Ecto neural progenitor cell (in vitro differentiated cells): ENCODE results near the gene PRKCH.

Experiments used
- DNase-seq: peaks from one replicate; pipeline ENCODE4 v3.0.0-alpha.2; 2018; ENCODE audit warnings: low spot score

PRKCH gene

DNA sequence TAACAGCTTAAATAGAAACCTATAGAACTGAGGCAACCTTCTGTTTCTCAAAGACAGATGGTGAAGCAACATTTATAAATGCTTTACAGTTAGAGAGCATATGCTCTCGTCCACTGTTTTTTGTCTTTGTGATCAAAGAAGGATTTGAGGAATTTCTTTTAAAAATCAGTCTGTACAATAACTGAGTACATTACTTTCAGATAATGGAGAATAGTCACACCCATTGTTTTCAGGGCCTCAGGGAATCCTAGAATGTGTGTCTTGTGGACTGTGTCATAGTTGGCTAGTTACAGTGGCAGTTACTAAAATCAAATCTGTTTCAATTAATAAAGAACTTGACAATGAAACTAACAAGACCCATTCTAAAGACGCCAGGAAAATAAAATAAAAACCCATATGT, 107.9 kb downstream of the PRKCH start:
- DNase-seq: no peak

- DNase-seq: no peak
Measured at GRCh38 chr14:61430066-61430757, 108.8 kb downstream of the PRKCH start.

DNA sequence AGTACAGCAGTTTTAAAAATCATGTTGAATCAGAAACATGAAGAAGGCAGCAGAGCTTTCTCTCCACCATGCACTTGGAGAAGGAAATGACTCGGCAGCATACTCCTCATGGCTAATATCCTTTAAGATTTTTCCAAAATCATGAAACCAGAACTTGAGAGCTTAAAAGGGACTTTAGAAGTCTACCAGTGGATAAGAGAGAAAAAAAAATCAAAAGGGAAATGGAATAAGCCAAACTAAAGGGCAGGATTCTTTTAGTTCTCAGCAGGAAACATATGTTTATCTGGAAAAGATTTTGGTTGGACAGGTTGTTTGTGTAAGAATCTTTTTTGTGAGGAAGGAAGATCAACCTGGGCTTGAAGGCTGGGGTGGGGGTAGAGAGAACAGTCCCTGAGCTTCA, 111.8 kb downstream of the PRKCH start:
- no peak for DNase-seq

GRCh38 chr14:61433828-61434227, 112.4 kb downstream of the PRKCH start:
- no peak for DNase-seq

DNA sequence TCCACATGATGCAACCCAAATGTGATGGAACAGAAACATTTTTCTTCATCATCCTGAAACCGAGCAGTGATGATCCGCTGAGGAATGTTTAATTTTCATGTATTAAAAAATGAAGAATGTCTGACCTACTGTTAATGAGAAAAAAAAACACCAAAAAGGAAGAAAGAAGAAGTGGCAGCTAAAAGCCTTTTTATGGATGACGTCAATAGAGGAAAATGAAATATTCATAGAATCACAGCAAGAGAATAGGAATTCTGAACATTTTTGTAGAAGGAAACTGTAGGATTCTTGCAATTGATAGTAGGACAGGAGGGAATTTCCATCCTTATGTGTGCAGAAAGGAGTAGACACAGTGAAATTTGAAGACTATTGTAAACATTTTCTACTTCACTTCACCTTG, 112.9 kb downstream of the PRKCH start:
- DNase-seq: no peak

DNA sequence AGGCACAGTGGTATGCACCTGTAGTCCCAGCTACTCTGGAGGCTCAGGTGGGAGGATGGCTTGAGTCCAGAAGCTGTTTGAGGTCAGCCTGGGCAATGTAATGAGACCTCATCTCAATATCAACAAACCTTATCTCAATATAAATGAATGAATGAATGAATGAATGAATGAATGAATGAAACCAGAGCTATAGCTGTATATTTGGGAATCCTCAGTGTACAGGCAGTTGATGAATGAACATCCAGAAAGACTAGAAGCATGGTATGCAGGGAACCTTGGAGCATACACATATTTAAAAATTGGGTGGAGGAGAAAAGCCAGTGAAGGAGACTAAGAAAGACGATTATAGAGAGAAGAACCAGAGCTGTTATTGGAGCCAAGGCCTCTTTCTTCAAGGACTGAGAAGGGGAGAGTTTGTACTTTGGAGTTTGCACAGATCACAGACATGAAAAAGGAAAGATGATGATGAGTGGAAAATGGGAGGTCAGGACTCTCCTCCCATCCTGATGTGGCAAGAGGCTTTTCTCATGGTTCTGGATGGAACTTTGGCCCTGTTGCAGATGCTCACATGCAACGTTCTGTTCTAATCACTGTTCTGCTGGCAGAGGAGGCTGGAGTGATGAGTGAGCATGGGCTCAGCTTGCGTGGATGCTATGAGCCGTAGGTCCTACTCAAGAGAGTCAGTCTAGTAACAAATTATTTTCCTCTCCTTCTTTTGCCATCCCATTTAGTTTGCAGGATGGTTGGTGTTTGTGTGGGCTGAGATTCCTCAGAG, 114.4 kb downstream of the PRKCH start:
- DNase-seq: no peak

DNA sequence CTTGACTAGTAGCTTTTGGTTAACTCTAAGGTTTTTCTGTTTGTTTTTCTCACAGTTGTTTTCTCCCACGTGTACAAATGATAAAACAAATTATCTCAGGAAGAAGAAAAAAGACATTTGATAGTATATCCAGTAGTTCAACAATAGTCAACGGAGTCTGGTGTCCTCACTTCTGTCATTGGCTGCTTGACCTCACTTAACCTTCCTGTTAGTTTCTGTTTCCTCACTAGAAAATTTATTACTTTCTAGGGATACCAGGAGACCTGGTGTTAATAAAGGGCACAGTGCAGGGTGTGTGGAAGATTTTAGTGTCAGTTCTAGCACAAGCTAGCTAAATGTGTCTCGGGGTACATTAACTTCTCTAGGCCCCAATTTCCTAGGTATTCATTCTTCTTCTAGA, 116.0 kb downstream of the PRKCH start:
- no peak for DNase-seq

DNA sequence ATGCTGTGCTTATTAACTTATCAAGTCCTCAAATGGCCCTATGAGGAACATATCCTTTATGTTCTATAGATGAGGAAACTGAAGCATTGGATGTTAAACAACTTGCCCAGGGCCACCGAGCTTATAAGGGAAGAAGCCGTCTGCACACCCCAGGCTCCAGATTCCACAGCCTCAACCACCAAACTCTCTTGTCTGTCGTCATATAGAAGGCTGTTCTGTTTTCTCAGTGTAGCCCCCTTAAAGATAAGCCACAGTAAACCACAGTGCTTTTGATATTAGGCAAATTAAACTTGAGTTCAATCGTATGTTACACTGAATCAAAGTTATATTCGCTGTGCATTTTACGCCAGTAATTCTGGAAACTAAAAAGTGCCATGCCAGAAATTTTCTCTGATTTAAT, 116.7 kb downstream of the PRKCH start:
- no peak for DNase-seq

DNA sequence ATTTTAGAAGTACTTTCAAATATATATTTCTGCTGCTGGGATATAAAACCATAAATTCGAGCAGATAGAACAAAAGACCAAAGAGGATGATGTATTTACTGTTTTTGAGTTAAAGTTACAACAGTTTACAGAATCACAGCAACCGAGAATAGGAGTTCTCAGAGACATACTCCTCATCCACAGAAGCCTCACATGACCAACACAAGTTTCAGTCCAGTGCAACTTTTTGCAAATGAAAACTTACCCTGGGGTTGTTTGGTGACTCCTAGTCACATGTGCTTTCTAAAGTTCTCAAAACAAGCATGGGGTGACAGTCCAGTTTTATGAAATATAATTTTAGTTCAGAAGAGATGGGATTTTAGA, 117.1 kb downstream of the PRKCH start:
- DNase-seq: no peak

DNA sequence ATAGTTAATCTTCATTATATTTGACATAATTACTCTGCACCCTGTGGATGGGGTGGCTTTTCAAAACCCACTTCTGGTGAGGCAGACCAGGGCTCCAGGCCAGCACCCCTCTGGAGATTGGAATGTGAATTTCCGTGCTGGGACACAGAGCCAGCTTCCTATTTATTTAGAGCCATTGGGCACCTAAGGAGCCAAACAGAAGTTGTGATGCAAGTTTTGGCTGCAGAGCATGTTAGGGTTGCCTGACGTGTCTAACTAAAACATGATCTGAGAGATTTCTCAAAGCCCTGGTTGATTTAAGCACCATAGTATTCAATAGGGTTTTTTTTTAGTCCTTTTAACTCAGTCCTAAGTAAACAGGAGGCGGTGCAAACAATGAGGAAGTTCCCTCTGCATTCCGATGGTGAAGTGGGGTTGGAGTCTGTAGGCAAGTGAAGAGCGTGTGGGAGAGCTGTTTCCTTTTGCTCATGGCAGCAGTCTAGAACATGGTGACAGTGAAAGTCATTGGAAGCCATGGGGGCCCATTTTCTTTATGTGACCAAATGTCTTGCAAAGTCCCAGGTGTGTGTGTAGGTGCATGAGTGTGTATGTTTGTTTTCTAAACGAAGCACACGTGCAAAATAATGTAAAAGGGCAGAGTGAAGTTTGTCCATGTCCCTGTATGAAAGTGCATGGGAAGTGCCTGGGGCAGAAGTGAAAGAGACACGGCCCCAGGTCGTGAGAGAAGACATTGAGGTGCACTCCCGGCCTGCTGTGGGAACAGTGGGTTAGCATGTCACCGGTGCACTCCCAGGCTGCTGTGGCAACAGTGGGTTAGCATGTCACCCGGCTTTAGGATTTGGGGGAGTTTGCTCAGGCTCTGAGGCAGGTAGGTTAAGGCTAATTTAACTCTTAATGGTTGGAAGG, 117.7 kb downstream of the PRKCH start:
- DNase-seq: no peak

- DNase-seq: no peak
Measured at GRCh38 chr14:61439779-61440418, 118.5 kb downstream of the PRKCH start.

- DNase-seq: no peak
Measured at GRCh38 chr14:61443481-61443880, 122.1 kb downstream of the PRKCH start.

DNA sequence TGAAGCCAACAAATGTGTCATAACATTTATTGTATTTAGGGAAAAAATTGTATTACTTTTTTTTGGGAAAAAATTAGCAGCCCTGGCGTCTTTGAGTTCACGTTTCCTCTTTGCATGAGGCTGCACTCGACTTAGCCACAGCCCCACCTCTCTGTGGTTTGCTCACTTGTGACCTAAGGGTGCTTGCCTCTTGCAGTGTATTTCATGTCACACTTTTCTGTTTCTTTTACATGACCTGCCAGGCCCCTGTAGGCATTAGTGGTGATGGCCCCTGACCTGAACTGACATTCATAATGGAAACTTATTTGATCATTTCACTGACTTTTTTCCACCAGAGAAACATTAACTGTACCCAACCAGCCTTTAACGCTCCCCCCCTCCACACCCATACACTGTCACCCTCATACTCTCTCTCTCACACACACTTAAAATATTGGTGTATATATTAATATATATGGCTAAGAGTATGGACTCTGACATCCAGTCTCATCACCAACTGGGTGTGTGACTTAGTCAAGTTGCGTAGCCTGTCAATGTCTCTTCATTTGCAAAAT, 122.9 kb downstream of the PRKCH start:
- no peak for DNase-seq

- no peak for DNase-seq
Measured at GRCh38 chr14:61451491-61451890, 130.1 kb downstream of the PRKCH start.

- no peak for DNase-seq
Measured at GRCh38 chr14:61451891-61452400, 130.6 kb downstream of the PRKCH start.

DNA sequence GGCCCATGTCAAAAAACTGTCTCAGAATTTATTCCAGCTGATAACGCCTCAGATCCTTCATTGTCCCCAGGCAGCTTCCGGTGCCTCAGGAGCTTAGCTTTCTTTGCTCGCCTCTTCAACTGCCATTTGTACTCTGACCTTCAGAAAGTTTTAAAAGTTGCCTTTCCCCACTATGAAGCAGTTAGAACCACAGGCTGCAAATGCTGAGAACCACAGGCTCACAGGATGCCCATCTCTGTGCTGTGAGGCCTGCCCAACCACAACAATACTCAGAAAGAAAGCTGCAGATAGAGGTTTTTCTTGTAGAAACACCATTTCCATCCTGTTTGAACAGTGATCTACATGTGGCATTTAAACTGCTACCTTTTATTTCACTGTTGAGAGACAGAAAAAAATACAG, 131.1 kb downstream of the PRKCH start:
- no peak for DNase-seq

DNA sequence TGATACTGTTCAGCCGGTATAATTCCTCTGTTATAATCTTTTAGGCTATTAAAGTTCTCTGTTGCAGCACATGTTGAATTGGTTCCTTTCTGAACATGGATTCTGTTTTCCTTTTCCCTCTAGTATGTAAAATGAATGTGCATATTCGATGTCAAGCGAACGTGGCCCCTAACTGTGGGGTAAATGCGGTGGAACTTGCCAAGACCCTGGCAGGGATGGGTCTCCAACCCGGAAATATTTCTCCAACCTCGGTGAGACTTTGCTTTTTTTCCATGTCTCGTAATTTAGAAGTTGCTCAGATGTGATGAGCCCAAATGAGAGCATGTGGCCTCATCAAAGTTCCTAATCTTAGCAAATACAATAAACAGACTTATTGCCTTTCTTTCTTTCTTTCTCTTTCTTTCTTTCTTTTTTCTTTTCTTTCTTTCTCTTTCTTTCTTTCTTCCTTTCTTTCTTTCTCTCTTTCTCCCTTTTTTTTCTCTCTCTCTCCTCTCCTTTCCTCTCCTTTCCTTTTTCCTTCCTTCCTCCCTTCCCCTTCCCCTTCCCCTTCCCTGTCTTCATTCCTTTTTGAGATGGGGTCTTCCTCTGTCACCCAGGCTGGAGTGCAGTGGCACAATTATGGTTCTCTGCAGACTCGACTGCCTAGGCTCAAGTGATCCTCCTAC, 131.9 kb downstream of the PRKCH start:
- no peak for DNase-seq

DNA sequence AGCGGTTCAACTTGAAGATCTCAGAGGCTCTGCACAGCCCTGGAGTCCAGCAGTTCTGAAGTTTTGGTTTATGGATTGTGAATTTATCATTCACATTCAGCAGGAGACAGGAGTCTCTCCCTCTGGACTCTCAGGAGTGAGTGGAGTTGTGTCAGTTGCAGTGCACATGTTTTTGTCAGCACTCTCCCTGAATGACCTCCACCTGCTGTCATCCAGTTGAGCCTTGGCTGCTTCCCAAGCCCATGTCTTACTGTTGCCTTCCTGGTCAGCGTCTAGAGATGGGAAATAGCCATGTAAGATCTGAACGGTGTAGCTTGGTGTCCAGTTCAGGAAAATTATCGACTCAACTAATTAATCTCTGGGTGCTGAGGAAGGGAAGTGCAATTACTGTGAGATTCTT, 133.2 kb downstream of the PRKCH start:
- no peak for DNase-seq

GRCh38 chr14:61455351-61455750, 134.0 kb downstream of the PRKCH start:
- DNase-seq: no peak

DNA sequence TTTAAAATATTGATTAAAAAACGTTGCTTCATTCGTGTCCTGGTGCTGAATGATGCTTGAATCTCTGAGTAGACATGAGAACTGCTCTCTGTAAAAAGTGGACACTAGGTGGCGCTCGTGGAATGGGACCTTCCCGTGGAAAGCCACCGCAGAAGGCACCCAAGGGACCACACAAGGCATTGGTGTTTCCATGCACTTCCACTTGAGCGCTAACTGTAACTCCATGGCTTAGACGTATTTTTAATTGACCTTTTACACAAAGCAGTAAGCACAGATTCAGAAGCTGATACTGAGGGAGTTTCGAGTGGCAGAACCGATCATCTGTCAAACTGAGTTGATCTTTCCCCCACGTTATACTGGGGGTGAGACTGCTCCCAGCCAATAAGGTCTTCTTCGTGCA, 135.3 kb downstream of the PRKCH start:
- peak; percentile 73 for DNase-seq

DNA sequence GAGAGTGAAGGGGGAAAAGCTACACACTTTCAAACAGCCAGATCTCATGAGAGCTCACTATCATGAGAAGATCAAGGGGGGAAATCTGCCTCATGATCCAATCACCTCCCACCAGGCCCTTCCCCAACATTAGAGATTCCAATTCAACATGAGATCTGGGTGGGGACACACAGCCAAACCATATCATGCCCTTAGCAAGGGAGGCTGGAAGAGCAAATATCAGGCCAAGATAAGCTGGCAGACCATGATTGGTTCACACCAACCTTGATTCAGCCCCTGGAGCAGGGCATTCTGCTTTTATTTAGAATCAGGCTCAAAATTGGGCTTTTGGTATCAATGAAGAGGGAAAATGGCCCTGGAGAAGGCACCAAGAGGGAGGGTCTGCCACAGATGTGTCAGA, 137.4 kb downstream of the PRKCH start:
- DNase-seq: no peak
